Measurements from ENCODE around the gene ALDH5A1. TPM values are rescaled to one million over a fixed set of nuclear protein-coding genes. Genes with fewer than 3 reads are reported as not detected.

ALDH5A1 gene
- total RNA-seq (2016; rRNA removed; fragmentation: Illumina TruSeq; extraction: Trizol) (27.6 and 32.5 TPM in 2 replicates), polyA plus RNA-seq (2011; rRNA removed) (12.7 and 12.8 TPM in 2 replicates), polyA minus RNA-seq (2011; rRNA and poly(A)+ RNA removed; ENCODE audit: low replicate concordance) (12.3 and 17.3 TPM in 2 replicates), Bru-seq, nascent RNA (percentile 80 among the genes with signal in this experiment), BruChase-seq, experiment 1, labeled RNA remaining after a 6-hour chase (percentile 84 among the genes with signal in this experiment), BruChase-seq, experiment 2, labeled RNA remaining after a 2-hour chase (percentile 83 among the genes with signal in this experiment)
- total RNA-seq (2016; cell fraction: cytosol; rRNA removed; fragmentation: Illumina TruSeq; extraction: Trizol; ENCODE audit: low read depth) = 12.0 and 12.4 TPM in 2 replicates
- total RNA-seq (2016; cell fraction: insoluble cytoplasmic fraction; rRNA removed; fragmentation: Illumina TruSeq; extraction: Trizol) = 26.7 and 32.6 TPM in 2 replicates
- total RNA-seq (2016; cell fraction: membrane; rRNA removed; fragmentation: Illumina TruSeq; extraction: Trizol) = 12.3 and 14.1 TPM in 2 replicates
- total RNA-seq (2016; cell fraction: nucleus; rRNA removed; fragmentation: Illumina TruSeq; extraction: Trizol) = 25.2 and 33.4 TPM in 2 replicates
- polyA plus RNA-seq (2011; cell fraction: cytosol; rRNA removed) = 7.6 and 9.9 TPM in 2 replicates
- 8.3 and 9.4 TPM in 2 replicates for polyA plus RNA-seq (2011; cell fraction: nucleus; rRNA removed)
- 13.6 and 17.2 TPM in 2 replicates for polyA plus RNA-seq (2012)
- 1.6 and 1.9 TPM in 2 replicates for polyA plus RNA-seq (2016; cell fraction: cytosol; fragmentation: Illumina TruSeq; extraction: Trizol; ENCODE audit: low read depth)
- 32.3 and 36.6 TPM in 2 replicates for polyA plus RNA-seq (2016; cell fraction: insoluble cytoplasmic fraction; fragmentation: Illumina TruSeq; extraction: Trizol; ENCODE audit: low read depth)
- 5.4 and 6.1 TPM in 2 replicates for polyA plus RNA-seq (2016; cell fraction: membrane; fragmentation: Illumina TruSeq; extraction: Trizol; ENCODE audit: low read depth)
- 41.8 and 43.5 TPM in 2 replicates for polyA plus RNA-seq (2016; cell fraction: nucleus; fragmentation: Illumina TruSeq; extraction: Trizol; ENCODE audit: insufficient read depth, low read depth)
- polyA minus RNA-seq (2011; cell fraction: cytosol; rRNA and poly(A)+ RNA removed) = 18.7 and 20.1 TPM in 2 replicates
- 11.3 and 17.3 TPM in 2 replicates for polyA minus RNA-seq (2011; cell fraction: nucleus; rRNA and poly(A)+ RNA removed)
- long read RNA-seq, experiment 1, full-length matches to known transcripts = 36 of 42 reads
- long read RNA-seq, experiment 1, partial matches to known transcripts = 2 of 42 reads
- long read RNA-seq, experiment 1, other reads (novel, unspliced or antisense) = 4 of 42 reads
- long read RNA-seq, experiment 2, full-length matches to known transcripts = 17 of 45 reads
- long read RNA-seq, experiment 2, partial matches to known transcripts = 1 of 45 reads
- long read RNA-seq, experiment 2, other reads (novel, unspliced or antisense) = 27 of 45 reads

DNA sequence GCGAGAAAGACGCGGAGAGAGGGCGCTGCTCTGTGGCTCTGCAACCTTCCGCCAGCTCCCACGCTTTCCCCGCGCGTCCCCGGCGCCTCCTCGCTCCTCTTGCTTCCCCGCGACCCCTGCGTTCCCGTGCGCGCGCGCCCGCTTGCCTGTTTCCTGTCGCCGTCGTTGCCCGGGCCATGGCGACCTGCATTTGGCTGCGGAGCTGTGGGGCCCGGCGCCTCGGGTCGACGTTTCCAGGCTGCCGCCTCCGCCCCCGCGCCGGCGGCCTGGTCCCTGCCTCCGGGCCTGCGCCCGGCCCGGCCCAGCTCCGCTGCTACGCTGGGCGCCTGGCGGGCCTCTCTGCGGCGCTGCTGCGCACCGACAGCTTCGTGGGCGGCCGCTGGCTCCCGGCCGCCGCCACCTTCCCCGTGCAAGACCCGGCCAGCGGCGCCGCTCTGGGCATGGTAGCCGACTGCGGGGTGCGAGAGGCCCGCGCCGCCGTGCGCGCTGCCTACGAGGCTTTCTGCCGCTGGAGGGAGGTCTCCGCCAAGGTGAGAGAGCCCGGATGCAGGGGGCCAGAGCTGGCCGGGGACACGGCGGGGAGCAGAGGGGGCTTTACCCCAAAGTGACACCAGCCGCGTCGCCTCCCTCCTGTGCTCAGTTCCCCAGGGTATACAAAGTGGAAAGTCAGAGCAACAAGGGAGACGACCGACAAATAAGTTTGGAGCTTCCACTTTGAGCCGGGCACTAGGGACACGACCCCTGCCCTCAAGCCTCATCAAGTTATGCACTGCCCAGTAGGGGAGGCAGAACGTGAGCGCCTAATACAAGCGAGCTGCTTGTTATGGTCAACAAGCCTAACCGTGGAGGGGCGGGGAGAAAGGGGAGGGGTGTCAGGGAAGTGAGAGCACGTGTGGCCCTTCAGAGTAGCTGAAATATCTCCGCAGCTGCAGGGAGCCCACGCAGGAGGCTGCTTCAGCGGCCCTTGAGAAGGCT, at the start of gene ALDH5A1:
ALDH5A1 (plus strand) TSS at position 149 of the 975 bp plus-strand sequence; CDS start at position 177, 28 bp downstream.
- FAIRE-seq = peak; percentile 80
- BruUV-seq (replicated peaks) = no TSS peak
- TF ChIP-seq ZIK1 (CRISPR knock-in tag; IDR thresholded peaks at IDR 0.05; ENCODE audit: borderline replicate concordance, low read depth) (peak; percentile 69; the same call in 1 of the 2 replicates), ATM (IDR thresholded peaks at IDR 0.05; ENCODE audit: borderline replicate concordance) (no peak), FLYWCH1 (CRISPR knock-in tag; IDR thresholded peaks at IDR 0.05) (0 out of 2 replicates have a peak, but pooled peaks have one; percentile 37), SOX6 (IDR thresholded peaks at IDR 0.05) (no peak), SOX6 (CRISPR knock-in tag; IDR thresholded peaks at IDR 0.05) (peak; percentile 8), PAF1 (CRISPR knock-in tag; IDR thresholded peaks at IDR 0.05) (no peak), SRY (CRISPR knock-in tag; IDR thresholded peaks at IDR 0.05) (no peak; the same call in none of the 2 replicates), ERF (CRISPR knock-in tag; IDR thresholded peaks at IDR 0.05) (peak; percentile 57; the same call in 1 of the 2 replicates), ZNF160 (CRISPR knock-in tag; IDR thresholded peaks at IDR 0.05) (0 out of 2 replicates have a peak, but pooled peaks have one; percentile 45), U2AF1 (optimal IDR thresholded peaks at IDR 0.05; ENCODE audit: low read depth, low read length) (no peak), ZNF101 (CRISPR knock-in tag; IDR thresholded peaks at IDR 0.05; ENCODE audit: borderline replicate concordance, low read depth) (peak; percentile 97)
- TF ChIP-seq, protein P1, sequence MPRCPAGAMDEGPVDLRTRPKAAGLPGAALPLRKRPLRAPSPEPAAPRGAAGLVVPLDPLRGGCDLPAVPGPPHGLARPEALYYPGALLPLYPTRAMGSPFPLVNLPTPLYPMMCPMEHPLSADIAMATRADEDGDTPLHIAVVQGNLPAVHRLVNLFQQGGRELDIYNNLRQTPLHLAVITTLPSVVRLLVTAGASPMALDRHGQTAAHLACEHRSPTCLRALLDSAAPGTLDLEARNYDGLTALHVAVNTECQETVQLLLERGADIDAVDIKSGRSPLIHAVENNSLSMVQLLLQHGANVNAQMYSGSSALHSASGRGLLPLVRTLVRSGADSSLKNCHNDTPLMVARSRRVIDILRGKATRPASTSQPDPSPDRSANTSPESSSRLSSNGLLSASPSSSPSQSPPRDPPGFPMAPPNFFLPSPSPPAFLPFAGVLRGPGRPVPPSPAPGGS (CRISPR knock-in tag; IDR thresholded peaks at IDR 0.05) = peak; percentile 84; the same call in 1 of the 2 replicates
- TF ChIP-seq, protein P2, sequence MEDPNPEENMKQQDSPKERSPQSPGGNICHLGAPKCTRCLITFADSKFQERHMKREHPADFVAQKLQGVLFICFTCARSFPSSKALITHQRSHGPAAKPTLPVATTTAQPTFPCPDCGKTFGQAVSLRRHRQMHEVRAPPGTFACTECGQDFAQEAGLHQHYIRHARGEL (CRISPR knock-in tag; IDR thresholded peaks at IDR 0.05) = no peak
- TF ChIP-seq, protein P3, sequence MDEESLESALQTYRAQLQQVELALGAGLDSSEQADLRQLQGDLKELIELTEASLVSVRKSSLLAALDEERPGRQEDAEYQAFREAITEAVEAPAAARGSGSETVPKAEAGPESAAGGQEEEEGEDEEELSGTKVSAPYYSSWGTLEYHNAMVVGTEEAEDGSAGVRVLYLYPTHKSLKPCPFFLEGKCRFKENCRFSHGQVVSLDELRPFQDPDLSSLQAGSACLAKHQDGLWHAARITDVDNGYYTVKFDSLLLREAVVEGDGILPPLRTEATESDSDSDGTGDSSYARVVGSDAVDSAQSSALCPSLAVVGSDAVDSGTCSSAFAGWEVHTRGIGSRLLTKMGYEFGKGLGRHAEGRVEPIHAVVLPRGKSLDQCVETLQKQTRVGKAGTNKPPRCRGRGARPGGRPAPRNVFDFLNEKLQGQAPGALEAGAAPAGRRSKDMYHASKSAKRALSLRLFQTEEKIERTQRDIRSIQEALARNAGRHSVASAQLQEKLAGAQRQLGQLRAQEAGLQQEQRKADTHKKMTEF (CRISPR knock-in tag; IDR thresholded peaks at IDR 0.05) = peak; percentile 14; the same call in 1 of the 2 replicates

More for the DNA sequence above, at the start of gene ALDH5A1:
- intact Hi-C loops (cut with micrococcal nuclease; ENCODE audit: unreplicated experiment) (loop anchor here (1.0 to 10.0 kb wide), 6 partner anchors 9 to 210 kb away; partner anchors contain the start of genes ACOT13 and TDP2), in situ Hi-C loops (cut with HindIII; ENCODE audit: extremely low pct_ligation_motif_present, low pct_unique_long_range_greater_than_20kb) (no loop called here)
- peaks cover 36% of the 10 kb centered on the region for H3K4me1 ChIP-seq (ENCODE audit: insufficient read depth, low read length)
- peak within 1 kb of the TSS; percentile 82 for H3K9ac ChIP-seq (ENCODE audit: insufficient read depth, low read depth, low read length)
- no peaks in the 10 kb centered on the region for H3K9me3 ChIP-seq (ENCODE audit: low read length)
- peak within 1 kb of the TSS; percentile 86 for H3K27ac ChIP-seq (ENCODE audit: extremely low read length, insufficient read depth, low read length)
- peaks cover 2 to 5% of the 10 kb centered on the region in 2 experiments; a peak in 2 of 5 replicates for H3K36me3 ChIP-seq (replicated peaks in 1 of 2; ENCODE audit: control insufficient read depth in 1 of 2, insufficient read depth in 2 of 2, low read length in 2 of 2)
- peak within 1 kb of the TSS; percentile 99 for H3K4me2 ChIP-seq (ENCODE audit: low read depth, low read length)
- no peaks in the 10 kb centered on the region for H4K20me1 ChIP-seq (ENCODE audit: insufficient read depth, low read length)
- H3K27me3 ChIP-seq (ENCODE audit: control insufficient read depth in 1 of 2, insufficient read depth in 2 of 2, low read length in 2 of 2) = no peaks in the 10 kb centered on the region
- ATAC-seq (peak; percentile 86), DNase-seq (ENCODE audit: low spot score) (peak; percentile 84)
- POLR2A ChIA-PET = interaction anchor here (0.5 to 4.0 kb wide), 18 partner anchors 9 to 431 kb away, joined by 3 to 39 read pairs (median 4); partner anchors contain the start of genes ACOT13 and TDP2
- CTCF ChIA-PET (ENCODE audit: low intra/inter-chr PET ratio, low total read pairs) = interaction anchor here (0.7 to 2.8 kb wide), 3 partner anchors 9 to 28 kb away, joined by 3 to 31 read pairs (median 5); no protein-coding TSS in a partner anchor
- peaks cover 3% of the 10 kb centered on the region for H3K79me2 ChIP-seq (ENCODE audit: insufficient read depth, low read length)
- WGBS (ENCODE audit: low lambda C conversion rate) = under 1% methylated on average over 24 of the region's 93 CpGs
- H2AFZ ChIP-seq (ENCODE audit: low read length) = peak within 1 kb of the TSS; percentile 77
- peak within 1 kb of the TSS; percentile 78 to 92 (median 82) for H3K4me3 ChIP-seq (replicated peaks in 1 of 3; ENCODE audit: insufficient read depth in 1 of 3, low read depth in 2 of 3, low read length in 3 of 3)

All from HepG2 (cell line).